HEK293 (cell line): ENCODE measurements around the gene ZSCAN31.
A peak's percentile ranks its signal among the peaks of the same experiment; 100 is the strongest.

Experiments
- CTCF ChIA-PET: fragments of 350-600 bp; formaldehyde crosslinking; extraction: SDS; loops from one replicate; lab custom pipeline; 2021; ENCODE audit warnings: antibody characterized with exemption; lab: Yijun Ruan, JAX
- POLR2A ChIA-PET: fragments of 300-600 bp; formaldehyde crosslinking; extraction: SDS; loops from one replicate; lab custom pipeline; 2020; ENCODE audit warnings: antibody characterized with exemption, inconsistent platforms; lab: Yijun Ruan, JAX
- H3K27ac ChIP-seq: fragments of 200-500 bp; sonication (Bioruptor generic); 2 replicates; pipeline ENCODE4 v1.5.1; 2014; ENCODE audit warnings: low read depth, low read length, control low read depth, inconsistent platforms; ENCODE audit errors: extremely low read depth
- H3K36me3 ChIP-seq, 2 experiments: fragments of 200-500 bp in 1 of 2; sonication (Bioruptor generic) in 1 of 2; 1 replicate in 1 of 2; 2 replicates in 1 of 2; pipeline ENCODE4 v1.5.1; 2014 to 2017; ENCODE audit warnings: inconsistent platforms in 2 of 2, low read length in 2 of 2; ENCODE audit not compliant: control insufficient read depth in 2 of 2, insufficient read depth in 1 of 2
- H3K4me1 ChIP-seq: fragments of 200-500 bp; sonication (Bioruptor generic); 2 replicates; pipeline ENCODE4 v1.5.1; 2014; ENCODE audit warnings: mild to moderate bottlenecking, low read length, inconsistent platforms; ENCODE audit not compliant: control insufficient read depth, insufficient read depth
- H3K4me3 ChIP-seq: 2 replicates; pipeline ENCODE4 v1.5.1; 2011; ENCODE audit warnings: low read depth, mild to moderate bottlenecking, control low read depth, low read length, moderate library complexity
- H3K9me3 ChIP-seq: fragments of 200-500 bp; sonication (Bioruptor generic); 2 replicates; pipeline ENCODE4 v1.5.1; 2014; ENCODE audit warnings: low read depth, low read length, inconsistent platforms; ENCODE audit not compliant: control insufficient read depth, insufficient read depth
- KLF1 ChIP-seq: fragments of 450-650 bp; formaldehyde crosslinking; IDR thresholded peaks from 2 replicates; pipeline ENCODE4 v1.5.1; 2016; ENCODE audit warnings: missing biosample characterization, missing genetic modification characterization
- PATZ1 ChIP-seq: fragments of 450-650 bp; formaldehyde crosslinking; IDR thresholded peaks from 2 replicates; pipeline ENCODE4 v1.5.1; 2016; ENCODE audit warnings: missing biosample characterization, missing genetic modification characterization
- RBAK ChIP-seq: fragments of 450-650 bp; formaldehyde crosslinking; IDR thresholded peaks from 2 replicates; pipeline ENCODE4 v1.5.1; 2016; ENCODE audit warnings: missing biosample characterization, missing genetic modification characterization
- SALL2 ChIP-seq: fragments of 450-650 bp; formaldehyde crosslinking; IDR thresholded peaks from 2 replicates; pipeline ENCODE4 v1.5.0; 2017; ENCODE audit warnings: missing biosample characterization, mild to moderate bottlenecking, missing genetic modification characterization, borderline replicate concordance
- YY1 ChIP-seq: fragments of 450-650 bp; formaldehyde crosslinking; IDR thresholded peaks from 2 replicates; pipeline ENCODE4 v1.5.1; 2018; ENCODE audit warnings: missing biosample characterization, missing genetic modification characterization
- ZNF132 ChIP-seq: fragments of 450-650 bp; formaldehyde crosslinking; IDR thresholded peaks from 2 replicates; pipeline ENCODE4 v1.5.1; 2017; ENCODE audit warnings: missing biosample characterization, missing genetic modification characterization, borderline replicate concordance
- ZNF148 ChIP-seq: fragments of 450-650 bp; formaldehyde crosslinking; IDR thresholded peaks from 2 replicates; pipeline ENCODE4 v1.5.0; 2017; ENCODE audit warnings: missing biosample characterization, missing genetic modification characterization, borderline replicate concordance
- ZNF174 ChIP-seq: fragments of 450-650 bp; formaldehyde crosslinking; IDR thresholded peaks from 2 replicates; pipeline ENCODE4 v1.5.0; 2017; ENCODE audit warnings: missing biosample characterization, mild to moderate bottlenecking, missing genetic modification characterization
- ZNF221 ChIP-seq: fragments of 450-650 bp; formaldehyde crosslinking; IDR thresholded peaks from 2 replicates; pipeline ENCODE4 v1.5.1; 2017; ENCODE audit warnings: missing biosample characterization, missing genetic modification characterization, borderline replicate concordance
- ZNF23 ChIP-seq: fragments of 450-650 bp; formaldehyde crosslinking; IDR thresholded peaks from 2 replicates; pipeline ENCODE4 v1.5.1; 2016; ENCODE audit warnings: missing biosample characterization, missing genetic modification characterization, borderline replicate concordance
- ZNF274 ChIP-seq, 2 experiments: fragments of 200-500 bp in 1 of 2; fragments of 450-650 bp in 1 of 2; sonication (Bioruptor generic) in 1 of 2; formaldehyde crosslinking in 1 of 2; IDR thresholded peaks; 2 replicates each; pipeline versions ENCODE4 v1.5.1 to v1.6.1; 2014 to 2016; ENCODE audit warnings: borderline replicate concordance in 1 of 2, inconsistent platforms in 1 of 2, low read length in 1 of 2, missing biosample characterization in 1 of 2, missing genetic modification characterization in 1 of 2
- ZNF280D ChIP-seq: fragments of 450-650 bp; formaldehyde crosslinking; IDR thresholded peaks from 2 replicates; pipeline ENCODE4 v1.5.1; 2016; ENCODE audit warnings: missing biosample characterization, missing genetic modification characterization
- ZNF398 ChIP-seq: fragments of 450-650 bp; formaldehyde crosslinking; IDR thresholded peaks from 2 replicates; pipeline ENCODE4 v1.5.1; 2017; ENCODE audit warnings: missing biosample characterization, missing genetic modification characterization
- ZNF521 ChIP-seq: fragments of 450-650 bp; formaldehyde crosslinking; IDR thresholded peaks from 2 replicates; pipeline ENCODE4 v1.5.1; 2017; ENCODE audit warnings: missing biosample characterization, mild to moderate bottlenecking, missing genetic modification characterization
- ZNF555 ChIP-seq: fragments of 450-650 bp; formaldehyde crosslinking; conservative IDR thresholded peaks from 2 replicates; pipeline ENCODE4 v1.5.1; 2017; ENCODE audit warnings: missing biosample characterization, mild to moderate bottlenecking, missing genetic modification characterization, inconsistent platforms
- ZNF654 ChIP-seq: fragments of 450-650 bp; formaldehyde crosslinking; IDR thresholded peaks from 2 replicates; pipeline ENCODE4 v1.5.1; 2016; ENCODE audit warnings: low read depth, missing biosample characterization, missing genetic modification characterization
- ZNF677 ChIP-seq: fragments of 450-650 bp; IDR thresholded peaks from 2 replicates; pipeline ENCODE4 v1.5.0; 2018; ENCODE audit warnings: missing biosample characterization, mild to moderate bottlenecking, missing genetic modification characterization, moderate library complexity
- ZNF701 ChIP-seq: fragments of 450-650 bp; formaldehyde crosslinking; IDR thresholded peaks from 2 replicates; pipeline ENCODE4 v1.5.1; 2016; ENCODE audit warnings: missing biosample characterization, missing genetic modification characterization
- ZNF843 ChIP-seq: fragments of 450-650 bp; formaldehyde crosslinking; IDR thresholded peaks from 2 replicates; pipeline ENCODE4 v1.5.1; 2016; ENCODE audit warnings: missing biosample characterization, missing genetic modification characterization
- ZSCAN5A ChIP-seq: fragments of 450-650 bp; formaldehyde crosslinking; IDR thresholded peaks from 2 replicates; pipeline ENCODE4 v1.5.1; 2016; ENCODE audit warnings: missing biosample characterization, missing genetic modification characterization

Gene ZSCAN31

GRCh38 chr6:28356666-28357020, 20.7 kb upstream of the ZSCAN31 start:
- H3K36me3 ChIP-seq = peaks cover 0 to 25% of the 10 kb centered on the region in 2 experiments; a peak in 2 of 3 replicates
- ChIA-PET CTCF (interaction anchor here (0.6 to 2.8 kb wide), 39 partner anchors 10 to 1167 kb away, joined by 3 to 19 read pairs (median 4); partner anchors contain the start of genes PGBD1, ZKSCAN4 and ZSCAN26), POLR2A (interaction anchor here (0.6 to 1.8 kb wide), 23 partner anchors 15 to 547 kb away, joined by 3 to 22 read pairs (median 5); partner anchors contain the start of genes PGBD1, ZKSCAN4, ZKSCAN8 and ZSCAN16)
- no peak overlapping the region for H3K4me3 ChIP-seq
- no peak overlapping the region for H3K27ac ChIP-seq
- TF ChIP-seq ZNF132 (tag by site-specific recombination) (no peak), YY1 (tag by site-specific recombination) (no peak), SALL2 (tag by site-specific recombination) (no peak), ZNF843 (tag by site-specific recombination) (no peak), PATZ1 (tag by site-specific recombination) (no peak), ZNF654 (tag by site-specific recombination) (no peak), ZNF148 (tag by site-specific recombination) (no peak), KLF1 (tag by site-specific recombination) (no peak), ZNF701 (no peak)
- no peaks in the 10 kb centered on the region for H3K4me1 ChIP-seq
- H3K9me3 ChIP-seq = no peaks in the 10 kb centered on the region

GRCh38 chr6:28355743-28356665, 20.1 kb upstream of the ZSCAN31 start:
- H3K4me3 ChIP-seq = peak overlapping the region; percentile 63
- H3K36me3 ChIP-seq = peaks cover 0 to 19% of the 10 kb centered on the region in 2 experiments; a peak in 1 of 3 replicates
- ChIA-PET POLR2A (interaction anchor here (0.6 to 1.8 kb wide), 30 partner anchors 11 to 546 kb away, joined by 3 to 22 read pairs (median 4); partner anchors contain the start of genes PGBD1, ZKSCAN4, ZKSCAN8 and ZSCAN16), CTCF (interaction anchor here (0.5 to 2.8 kb wide), 62 partner anchors 10 to 1166 kb away, joined by 3 to 19 read pairs (median 4); partner anchors contain the start of genes PGBD1, ZKSCAN4, ZKSCAN8 and ZSCAN26)
- H3K4me1 ChIP-seq = peaks cover 3% of the 10 kb centered on the region; the same call in 1 of the 2 replicates
- no peaks in the 10 kb centered on the region for H3K9me3 ChIP-seq
- H3K27ac ChIP-seq = peak overlapping the region; percentile 4; the same call in 1 of the 2 replicates
- TF ChIP-seq ZNF521 (tag by site-specific recombination) (no peak), ZNF274 (IDR thresholded peaks at IDR 0.05; ENCODE audit: low read length) (no peak), ZNF274 (tag by site-specific recombination; IDR thresholded peaks at IDR 0.05; ENCODE audit: borderline replicate concordance) (no peak), ZNF555 (tag by site-specific recombination) (no peak), ZNF174 (no peak), RBAK (tag by site-specific recombination) (no peak), ZNF221 (tag by site-specific recombination) (no peak), ZNF677 (tag by site-specific recombination) (no peak), ZNF23 (tag by site-specific recombination) (no peak), ZSCAN5A (tag by site-specific recombination) (no peak), ZNF280D (no peak), ZNF398 (no peak)
